ENCODE results near the gene C12orf75.
"Not testable (repeated sequence)": the region's sequence is repeated elsewhere in the genome, so short reads cannot be mapped to it uniquely, and the experiment has no call there.

Gene C12orf75

GRCh38 chr12:105378911-105379310, 48.4 kb downstream of the C12orf75 start:
- DNase-seq (ENCODE audit: low spot score): no peak

- peak; percentile 69 for DNase-seq (ENCODE audit: low spot score)
Observed at GRCh38 chr12:105382771-105383622, 52.5 kb downstream of the C12orf75 start.

GRCh38 chr12:105384220-105384619, 53.7 kb downstream of the C12orf75 start:
- DNase-seq (ENCODE audit: low spot score): no peak

- no peak for DNase-seq (ENCODE audit: low spot score)
Observed at GRCh38 chr12:105384916-105385535, 54.5 kb downstream of the C12orf75 start.

- DNase-seq (ENCODE audit: low spot score): no peak
Observed at GRCh38 chr12:105386431-105386830, 55.9 kb downstream of the C12orf75 start.

- no peak for DNase-seq (ENCODE audit: low spot score)
Observed at GRCh38 chr12:105391231-105391630, 60.7 kb downstream of the C12orf75 start.

- DNase-seq (ENCODE audit: low spot score): peak; percentile 53
Observed at GRCh38 chr12:105393587-105393986, 63.1 kb downstream of the C12orf75 start.

GRCh38 chr12:105396024-105396423, 65.5 kb downstream of the C12orf75 start:
- DNase-seq (ENCODE audit: low spot score): no peak

GRCh38 chr12:105396983-105397382, 66.5 kb downstream of the C12orf75 start:
- no peak for DNase-seq (ENCODE audit: low spot score)

- no peak for DNase-seq (ENCODE audit: low spot score)
Observed at GRCh38 chr12:105398930-105399329, 68.4 kb downstream of the C12orf75 start.

- no peak for DNase-seq (ENCODE audit: low spot score)
Observed at GRCh38 chr12:105399428-105400081, 69.1 kb downstream of the C12orf75 start.

GRCh38 chr12:105400227-105400626, 69.7 kb downstream of the C12orf75 start:
- DNase-seq (ENCODE audit: low spot score): no peak

- DNase-seq (ENCODE audit: low spot score): no peak
Observed at GRCh38 chr12:105401198-105401597, 70.7 kb downstream of the C12orf75 start.

GRCh38 chr12:105402366-105402765, 71.9 kb downstream of the C12orf75 start:
- DNase-seq (ENCODE audit: low spot score): no peak

- no peak for DNase-seq (ENCODE audit: low spot score)
Observed at GRCh38 chr12:105403095-105403494, 72.6 kb downstream of the C12orf75 start.

- DNase-seq (ENCODE audit: low spot score): not testable (repeated sequence)
Observed at GRCh38 chr12:105404134-105404533, 73.6 kb downstream of the C12orf75 start.

GRCh38 chr12:105406497-105406896, 76.0 kb downstream of the C12orf75 start:
- DNase-seq (ENCODE audit: low spot score): no peak

- no peak for DNase-seq (ENCODE audit: low spot score)
Observed at GRCh38 chr12:105409279-105409678, 78.8 kb downstream of the C12orf75 start.

GRCh38 chr12:105409801-105410471, 79.4 kb downstream of the C12orf75 start:
- DNase-seq (ENCODE audit: low spot score): no peak

- no peak for DNase-seq (ENCODE audit: low spot score)
Observed at GRCh38 chr12:105413911-105414487, 83.5 kb downstream of the C12orf75 start.

- no peak for DNase-seq (ENCODE audit: low spot score)
Observed at GRCh38 chr12:105417732-105418131, 87.2 kb downstream of the C12orf75 start.

- no peak for DNase-seq (ENCODE audit: low spot score)
Observed at GRCh38 chr12:105418229-105418628, 87.7 kb downstream of the C12orf75 start.

Measured in pons (tissue), 1 donor.